ENCODE data around the gene ZC3H10.
A peak's percentile ranks its signal among the peaks of the same experiment; 100 is the strongest.

Gene ZC3H10

DNA sequence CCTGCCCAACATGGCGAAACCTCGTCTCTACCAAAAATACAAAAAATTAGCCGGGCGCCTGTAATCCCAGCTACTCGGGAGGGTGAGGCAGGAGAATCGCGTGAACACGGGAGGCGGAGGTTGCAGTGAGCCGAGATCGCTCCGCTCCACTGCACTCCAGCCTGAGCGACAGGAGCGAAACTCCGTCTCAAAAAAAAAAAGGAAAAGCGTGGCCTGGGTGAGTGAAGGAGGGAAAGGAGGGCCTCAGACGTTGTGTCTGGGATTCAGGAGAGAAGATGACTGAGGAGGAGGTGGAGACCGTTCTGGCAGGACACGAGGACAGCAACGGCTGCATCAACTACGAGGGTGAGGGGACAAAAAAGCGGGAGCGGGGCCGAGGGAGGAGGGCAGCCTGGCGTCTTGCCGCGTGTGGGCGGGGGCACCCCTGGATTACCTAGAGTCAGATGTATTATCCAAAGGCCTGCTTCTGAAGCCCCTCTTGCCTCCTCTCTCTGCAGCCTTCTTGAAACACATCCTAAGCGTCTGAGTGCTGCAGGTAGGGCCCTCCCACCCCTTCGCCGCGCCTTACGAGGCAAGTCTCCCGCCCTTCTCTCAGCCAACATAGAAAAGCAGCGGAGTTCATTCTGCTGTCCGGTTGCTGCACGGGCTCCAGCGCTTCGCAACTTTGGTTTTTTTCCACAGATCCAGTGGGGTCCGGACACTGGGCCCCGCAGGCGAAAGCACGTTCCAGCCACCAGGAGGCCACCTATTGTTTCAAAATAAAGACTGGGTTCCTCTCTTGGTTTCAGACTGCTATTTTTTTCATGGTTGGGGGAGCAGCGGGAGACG is 39.3 kb downstream of the ZC3H10 start:
- Mint-ChIP-seq H3K4me1 (peaks cover 75% of the 10 kb centered on the region), H3K4me3 (peak overlapping the region; percentile 92), H3K9me3 (no peaks in the 10 kb centered on the region), H3K27me3 (ENCODE audit: low read depth, poor library complexity) (peaks cover 3% of the 10 kb centered on the region), H3K36me3 (ENCODE audit: low read depth) (peaks cover 44% of the 10 kb centered on the region), H3K27ac (peak overlapping the region; percentile 98)
- TF ChIP-seq, protein P1, sequence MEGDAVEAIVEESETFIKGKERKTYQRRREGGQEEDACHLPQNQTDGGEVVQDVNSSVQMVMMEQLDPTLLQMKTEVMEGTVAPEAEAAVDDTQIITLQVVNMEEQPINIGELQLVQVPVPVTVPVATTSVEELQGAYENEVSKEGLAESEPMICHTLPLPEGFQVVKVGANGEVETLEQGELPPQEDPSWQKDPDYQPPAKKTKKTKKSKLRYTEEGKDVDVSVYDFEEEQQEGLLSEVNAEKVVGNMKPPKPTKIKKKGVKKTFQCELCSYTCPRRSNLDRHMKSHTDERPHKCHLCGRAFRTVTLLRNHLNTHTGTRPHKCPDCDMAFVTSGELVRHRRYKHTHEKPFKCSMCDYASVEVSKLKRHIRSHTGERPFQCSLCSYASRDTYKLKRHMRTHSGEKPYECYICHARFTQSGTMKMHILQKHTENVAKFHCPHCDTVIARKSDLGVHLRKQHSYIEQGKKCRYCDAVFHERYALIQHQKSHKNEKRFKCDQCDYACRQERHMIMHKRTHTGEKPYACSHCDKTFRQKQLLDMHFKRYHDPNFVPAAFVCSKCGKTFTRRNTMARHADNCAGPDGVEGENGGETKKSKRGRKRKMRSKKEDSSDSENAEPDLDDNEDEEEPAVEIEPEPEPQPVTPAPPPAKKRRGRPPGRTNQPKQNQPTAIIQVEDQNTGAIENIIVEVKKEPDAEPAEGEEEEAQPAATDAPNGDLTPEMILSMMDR (IDR thresholded peaks at IDR 0.05), result peak; percentile 54
- peak; percentile 73 for DNase-seq

DNA sequence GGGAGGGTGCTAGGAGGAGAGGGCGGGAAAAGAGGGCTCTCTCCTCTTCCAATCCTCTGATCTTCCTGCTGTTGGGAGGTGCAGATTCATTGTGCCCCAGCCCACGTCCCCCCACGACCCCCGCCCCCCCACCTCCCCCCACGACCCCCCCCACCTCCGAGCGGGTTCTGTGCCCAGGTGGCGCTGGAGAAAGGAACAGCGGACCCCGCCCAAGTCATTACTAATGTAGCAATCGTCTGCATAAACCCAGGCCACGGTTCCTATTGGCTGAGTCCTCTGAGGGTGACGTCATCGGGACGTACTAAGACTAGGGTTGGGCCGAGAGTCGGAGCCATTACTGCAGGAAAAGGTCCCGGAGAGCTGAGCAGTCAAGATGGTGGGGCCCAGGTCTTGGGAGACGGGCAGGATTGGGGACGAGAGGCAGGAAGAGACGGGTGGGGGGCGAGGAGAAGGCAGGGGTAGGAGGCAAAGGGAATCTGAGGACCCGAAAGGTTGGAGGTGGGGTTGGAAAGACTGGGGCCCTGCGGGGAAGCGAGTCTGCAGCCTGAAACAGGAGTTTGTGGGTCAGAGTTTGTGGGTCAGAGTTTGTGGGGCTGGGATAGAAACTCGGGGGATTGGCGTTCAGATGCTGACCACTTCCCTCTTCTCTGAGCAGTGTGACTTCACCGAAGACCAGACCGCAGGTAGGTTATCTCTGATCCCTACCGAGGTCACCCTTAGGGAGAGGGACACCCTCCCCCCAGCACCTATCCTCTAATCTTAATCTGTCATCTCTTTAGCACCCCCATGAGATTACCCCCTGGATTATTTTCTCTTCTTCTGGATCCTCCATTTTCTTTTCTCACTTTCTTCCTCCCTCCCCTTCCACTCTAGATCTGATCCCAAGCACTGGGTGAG is 40.2 kb downstream of the ZC3H10 start, which contains the start of gene MYL6:
Gene MYL6 (plus strand): TSS at position 331 of the 897 bp plus-strand sequence. CDS start 43 bp downstream, at position 374.
- DNase-seq, result peak; percentile 87
- H3K36me3 Mint-ChIP-seq (ENCODE audit: low read depth), result peaks cover 51% of the 10 kb centered on the region
- peaks cover 3% of the 10 kb centered on the region for H3K27me3 Mint-ChIP-seq (ENCODE audit: low read depth, poor library complexity)
- H3K4me1 Mint-ChIP-seq, result peaks cover 75% of the 10 kb centered on the region
- H3K4me3 Mint-ChIP-seq, result peak within 1 kb of the TSS; percentile 92
- TF ChIP-seq, protein P1 (IDR thresholded peaks at IDR 0.05), result no peak
- peak within 1 kb of the TSS; percentile 98 for H3K27ac Mint-ChIP-seq
- no peaks in the 10 kb centered on the region for H3K9me3 Mint-ChIP-seq

GRCh38 chr12:56158926-56159461 is 40.9 kb downstream of the ZC3H10 start:
- peak; percentile 50 for DNase-seq

GRCh38 chr12:56159482-56160192 is 41.6 kb downstream of the ZC3H10 start:
- H3K9me3 Mint-ChIP-seq, result no peaks in the 10 kb centered on the region
- peaks cover 3% of the 10 kb centered on the region for H3K27me3 Mint-ChIP-seq (ENCODE audit: low read depth, poor library complexity)
- peak overlapping the region; percentile 98 for H3K27ac Mint-ChIP-seq
- peak overlapping the region; percentile 92 for H3K4me3 Mint-ChIP-seq
- DNase-seq, result no peak
- TF ChIP-seq, protein P1 (IDR thresholded peaks at IDR 0.05), result no peak
- peaks cover 67% of the 10 kb centered on the region for H3K4me1 Mint-ChIP-seq
- H3K36me3 Mint-ChIP-seq (ENCODE audit: low read depth), result peaks cover 63% of the 10 kb centered on the region

More at GRCh38 chr12:56158926-56159461, 40.9 kb downstream of the ZC3H10 start:
- TF ChIP-seq, protein P1 (IDR thresholded peaks at IDR 0.05), result no peak
- H3K36me3 Mint-ChIP-seq (ENCODE audit: low read depth), result peaks cover 58% of the 10 kb centered on the region
- H3K9me3 Mint-ChIP-seq, result no peaks in the 10 kb centered on the region
- peaks cover 3% of the 10 kb centered on the region for H3K27me3 Mint-ChIP-seq (ENCODE audit: low read depth, poor library complexity)
- H3K4me3 Mint-ChIP-seq, result peak overlapping the region; percentile 92
- peaks cover 72% of the 10 kb centered on the region for H3K4me1 Mint-ChIP-seq
- H3K27ac Mint-ChIP-seq, result peak overlapping the region; percentile 98

DNA sequence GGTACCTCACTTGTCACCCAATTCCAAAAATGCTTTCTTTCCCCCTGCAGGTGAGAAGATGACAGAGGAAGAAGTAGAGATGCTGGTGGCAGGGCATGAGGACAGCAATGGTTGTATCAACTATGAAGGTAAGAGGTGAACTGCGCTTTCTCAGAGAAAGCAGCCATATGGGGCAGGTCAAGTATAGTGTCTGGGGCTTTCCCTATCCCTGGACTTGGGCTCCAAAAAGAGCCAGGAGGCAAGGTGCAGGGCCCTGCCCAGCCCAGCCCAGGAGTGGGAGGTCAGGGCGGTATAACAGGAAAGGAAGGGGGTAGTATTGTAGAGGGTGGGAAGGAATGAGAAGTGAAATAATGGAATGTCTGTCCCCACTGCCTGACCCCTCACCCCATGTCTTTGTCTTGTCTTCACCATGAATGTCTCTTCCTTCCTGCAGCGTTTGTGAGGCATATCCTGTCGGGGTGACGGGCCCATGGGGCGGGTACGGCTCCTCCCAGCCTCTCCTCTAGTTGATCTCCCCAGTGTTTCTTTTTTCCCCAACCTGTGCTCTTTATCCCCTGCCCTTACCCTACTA is 42.2 kb downstream of the ZC3H10 start:
- H3K9me3 Mint-ChIP-seq, result no peaks in the 10 kb centered on the region
- TF ChIP-seq, protein P1 (IDR thresholded peaks at IDR 0.05), result no peak
- H3K4me3 Mint-ChIP-seq, result peak overlapping the region; percentile 92
- DNase-seq, result no peak
- H3K36me3 Mint-ChIP-seq (ENCODE audit: low read depth), result peaks cover 62% of the 10 kb centered on the region
- H3K4me1 Mint-ChIP-seq, result peaks cover 61% of the 10 kb centered on the region
- H3K27me3 Mint-ChIP-seq (ENCODE audit: low read depth, poor library complexity), result peaks cover 2% of the 10 kb centered on the region
- peak overlapping the region; percentile 96 for H3K27ac Mint-ChIP-seq

Measured in nephron progenitor cell (in vitro differentiated cells).